OCI-LY3 (cell line): ENCODE results near the gene FAAP20.
A peak's percentile ranks its signal among the peaks of the same experiment; 100 is the strongest.

Source experiments
- H2AFZ ChIP-seq: fragments of 200-600, 300-600 bp; shearing (Covaris generic); 2 replicates; pipeline ENCODE4 v1.6.0; 2014; ENCODE audit warnings: antibody characterized with exemption, low read depth, low read length
- H3K27ac ChIP-seq: fragments of 200-600, 300-600 bp; sonication (generic); 2 replicates; pipeline ENCODE4 v1.5.1; 2014; ENCODE audit warnings: mild to moderate bottlenecking, low read length, moderate library complexity, mixed read lengths
- H3K27me3 ChIP-seq: fragments of 200-600, 300-600 bp; sonication (generic); 2 replicates; pipeline ENCODE4 v1.6.1; 2014; ENCODE audit warnings: low read depth, low read length, mixed read lengths
- H3K36me3 ChIP-seq: fragments of 200-600, 300-600 bp; sonication (generic); replicated peaks from 2 replicates; pipeline ENCODE3; 2014; ENCODE audit warnings: low read depth, low read length, mixed read lengths
- H3K4me1 ChIP-seq: fragments of 300-600, 200-600 bp; sonication (generic); 2 replicates; pipeline ENCODE4 v1.6.1; 2014; ENCODE audit warnings: low read length, mixed read lengths
- H3K4me2 ChIP-seq: fragments of 200-600, 300-600 bp; sonication (generic); 2 replicates; pipeline ENCODE4 v1.6.1; 2014; ENCODE audit warnings: low read length, mixed read lengths
- H3K4me3 ChIP-seq: fragments of 300-600, 200-600 bp; sonication (generic); 2 replicates; pipeline ENCODE4 v1.5.1; 2014; ENCODE audit warnings: antibody characterized with exemption, mild to moderate bottlenecking, low read length, moderate library complexity
- H3K79me2 ChIP-seq: fragments of 300-600, 200-600 bp; shearing (Covaris generic); 2 replicates; pipeline ENCODE4 v1.6.1; 2014; ENCODE audit warnings: mild to moderate bottlenecking, low read length, mixed read lengths
- H3K9ac ChIP-seq: fragments of 300-600, 200-600 bp; shearing (Covaris generic); 2 replicates; pipeline ENCODE4 v1.6.0; 2014; ENCODE audit warnings: mild to moderate bottlenecking, low read length, moderate library complexity
- H3K9me3 ChIP-seq: fragments of 200-600, 300-600 bp; shearing (Covaris generic); 2 replicates; pipeline ENCODE4 v1.6.1; 2014; ENCODE audit warnings: low read length, mixed read lengths; ENCODE audit not compliant: insufficient read depth
- H4K20me1 ChIP-seq: fragments of 200-600, 300-600 bp; sonication (generic); 2 replicates; pipeline ENCODE4 v1.6.1; 2016; ENCODE audit warnings: low read length, mixed read lengths; ENCODE audit not compliant: insufficient read depth
- CTCF ChIP-seq: fragments of 200-600, 300-600 bp; sonication (generic); IDR thresholded peaks from 2 replicates; pipeline ENCODE4 v1.5.1; 2014; ENCODE audit warnings: antibody characterized with exemption, low read length, low read depth
- EZH2phosphoT487 ChIP-seq: fragments of 200-600 bp; shearing (Covaris generic); IDR thresholded peaks from 2 replicates; pipeline ENCODE4 v1.6.1; 2018; ENCODE audit warnings: antibody characterized with exemption, mixed run types, low read depth

Gene FAAP20

GRCh38 chr1:2194319-2194897, at the start of gene FAAP20:
FAAP20 (minus strand) TSS chr1:2194772; CDS start chr1:2194749, 23 bp downstream.
- Histone ChIP-seq H3K9me3 (no peaks in the 10 kb centered on the region), H3K4me3 (peak within 1 kb of the TSS; percentile 84), H2AFZ (peak within 1 kb of the TSS; percentile 83), H3K36me3 (peaks cover 8% of the 10 kb centered on the region), H3K79me2 (peaks cover 14% of the 10 kb centered on the region), H3K9ac (peak within 1 kb of the TSS; percentile 87), H4K20me1 (no peaks in the 10 kb centered on the region), H3K27ac (peak within 1 kb of the TSS; percentile 77), H3K27me3 (no peaks in the 10 kb centered on the region), H3K4me1 (peaks cover 17% of the 10 kb centered on the region), H3K4me2 (peak within 1 kb of the TSS; percentile 92)
- TF ChIP-seq CTCF (no peak), EZH2phosphoT487 (no peak)

GRCh38 chr1:2242814-2243725, 48.5 kb upstream of the FAAP20 start:
- H3K9me3 ChIP-seq, result no peaks in the 10 kb centered on the region
- TF ChIP-seq EZH2phosphoT487 (no peak), CTCF (no peak)
- no peak overlapping the region for H3K9ac ChIP-seq
- H3K4me3 ChIP-seq, result no peak overlapping the region
- H4K20me1 ChIP-seq, result peaks cover 68% of the 10 kb centered on the region
- H3K27ac ChIP-seq, result no peak overlapping the region
- H3K79me2 ChIP-seq, result peaks cover 77% of the 10 kb centered on the region
- peaks cover 5% of the 10 kb centered on the region; the same call in 1 of the 2 replicates for H3K4me1 ChIP-seq
- no peaks in the 10 kb centered on the region for H3K36me3 ChIP-seq
- no peak overlapping the region for H2AFZ ChIP-seq
- no peak overlapping the region for H3K4me2 ChIP-seq
- H3K27me3 ChIP-seq, result no peaks in the 10 kb centered on the region

GRCh38 chr1:2241820-2242219, 47.2 kb upstream of the FAAP20 start:
- no peaks in the 10 kb centered on the region for H3K36me3 ChIP-seq
- peaks cover 77% of the 10 kb centered on the region for H3K79me2 ChIP-seq
- no peaks in the 10 kb centered on the region for H3K9me3 ChIP-seq
- no peak overlapping the region for H3K9ac ChIP-seq
- H3K27me3 ChIP-seq, result no peaks in the 10 kb centered on the region
- no peak overlapping the region for H3K4me2 ChIP-seq
- TF ChIP-seq CTCF (no peak), EZH2phosphoT487 (no peak)
- H3K4me3 ChIP-seq, result no peak overlapping the region
- H4K20me1 ChIP-seq, result peaks cover 74% of the 10 kb centered on the region
- H2AFZ ChIP-seq, result no peak overlapping the region
- peaks cover 5% of the 10 kb centered on the region; the same call in 1 of the 2 replicates for H3K4me1 ChIP-seq
- no peak overlapping the region for H3K27ac ChIP-seq
